Posterior vena cava (tissue), 2 donors: ENCODE results near the gene EFNB1. TPM values are rescaled to one million over a fixed set of nuclear protein-coding genes. Genes with fewer than 3 reads are reported as not detected.

Experiments
- DNase-seq: peaks from one replicate; pipeline ENCODE4 v3.0.0-alpha.2; 2020; ENCODE audit warnings: low spot score
- intact Hi-C, 2 donors: fragments of 100-400 bp; cut with DNase I; formaldehyde crosslinking; loops; one replicate each; pipeline versions ENCODE4 v1.14.1 to v1.14.2; 2022 to 2023
- total RNA-seq, 2 donors: library from RNA; stranded (reverse); fragmentation: NEBNext Ultra II Directional; extraction: Animal tissue kit (Norgen Biotek cat#: 25700); gene quantifications; one replicate each; pipeline ENCODE4 v1.2.1, GENCODE V29; 2021
- donor health status: DM: yes; HTN: yes; CAD: no.
- donor health status: DM: yes; HTN: yes; CAD: no.

Gene EFNB1
- total RNA-seq, 2 donors from 2014 or later = 18.9 to 26.4 TPM

- intact Hi-C loops = loop anchor here in 1 of 2 donors (5.0 kb wide), 1 partner anchor 83 kb away; no protein-coding TSS in a partner anchor
- peak; percentile 51 for DNase-seq
These were observed 10.9 kb downstream of the EFNB1 start for GRCh38 chrX:68839771-68840170.

DNA sequence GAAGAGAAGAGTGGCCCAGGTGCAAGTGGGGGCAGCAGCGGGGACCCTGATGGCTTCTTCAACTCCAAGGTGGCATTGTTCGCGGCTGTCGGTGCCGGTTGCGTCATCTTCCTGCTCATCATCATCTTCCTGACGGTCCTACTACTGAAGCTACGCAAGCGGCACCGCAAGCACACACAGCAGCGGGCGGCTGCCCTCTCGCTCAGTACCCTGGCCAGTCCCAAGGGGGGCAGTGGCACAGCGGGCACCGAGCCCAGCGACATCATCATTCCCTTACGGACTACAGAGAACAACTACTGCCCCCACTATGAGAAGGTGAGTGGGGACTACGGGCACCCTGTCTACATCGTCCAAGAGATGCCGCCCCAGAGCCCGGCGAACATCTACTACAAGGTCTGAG lies 11.4 kb downstream of the EFNB1 start:
- DNase-seq = peak; percentile 71
- intact Hi-C loops = loop anchor here in 1 of 2 donors (5.0 kb wide), 1 partner anchor 82 kb away; no protein-coding TSS in a partner anchor

GRCh38 chrX:68841251-68842049 lies 12.6 kb downstream of the EFNB1 start:
- DNase-seq = peak; percentile 78
- intact Hi-C loops = loop anchor here in 1 of 2 donors (5.0 kb wide), 1 partner anchor 81 kb away; no protein-coding TSS in a partner anchor

GRCh38 chrX:68842351-68842750 lies 13.5 kb downstream of the EFNB1 start:
- DNase-seq = no peak
- intact Hi-C loops = loop anchor here in 1 of 2 donors (5.0 kb wide), 1 partner anchor 80 kb away; no protein-coding TSS in a partner anchor

DNA sequence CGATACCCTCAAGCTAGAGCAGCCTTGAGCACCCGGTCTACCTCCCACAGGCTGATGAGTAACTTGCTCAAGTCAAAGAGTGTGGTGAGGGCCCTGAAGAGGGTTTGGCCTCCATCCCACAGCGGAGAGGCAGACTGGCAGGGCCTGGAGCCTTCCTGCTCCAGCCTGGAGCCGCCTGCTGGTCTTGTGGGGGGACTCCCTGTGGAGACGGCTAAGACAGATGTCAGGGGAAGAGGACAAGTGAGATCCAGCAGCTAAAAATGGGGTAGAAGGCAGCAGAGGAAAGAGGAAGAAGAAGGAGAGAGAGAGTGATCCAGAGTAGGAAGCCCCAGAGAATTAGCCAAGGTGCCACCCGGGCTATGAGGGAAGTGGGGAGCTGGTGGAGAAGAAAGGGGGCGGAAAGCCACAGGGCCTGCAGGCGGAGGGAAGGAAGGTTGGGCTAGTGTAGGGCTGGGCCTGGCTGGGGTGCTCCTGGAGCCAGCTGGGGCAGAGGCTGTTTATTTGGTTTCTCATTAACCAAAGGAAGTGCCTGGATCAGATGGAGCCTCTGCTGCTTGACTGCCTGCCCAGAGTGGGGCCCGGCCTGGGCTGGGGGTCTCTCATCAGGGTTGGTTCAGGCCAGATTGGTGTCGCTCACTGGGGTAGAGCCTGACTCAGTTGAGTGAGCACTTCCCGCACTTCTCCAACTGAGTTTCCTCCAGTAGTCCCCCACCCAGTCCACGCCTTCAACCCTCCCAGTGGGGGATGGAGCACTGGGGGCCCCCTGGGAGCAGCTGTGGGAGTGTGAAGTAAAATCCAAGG lies 14.2 kb downstream of the EFNB1 start:
- no peak for DNase-seq
- intact Hi-C loops = loop anchor here in 1 of 2 donors (5.0 kb wide), 1 partner anchor 79 kb away; no protein-coding TSS in a partner anchor

DNA sequence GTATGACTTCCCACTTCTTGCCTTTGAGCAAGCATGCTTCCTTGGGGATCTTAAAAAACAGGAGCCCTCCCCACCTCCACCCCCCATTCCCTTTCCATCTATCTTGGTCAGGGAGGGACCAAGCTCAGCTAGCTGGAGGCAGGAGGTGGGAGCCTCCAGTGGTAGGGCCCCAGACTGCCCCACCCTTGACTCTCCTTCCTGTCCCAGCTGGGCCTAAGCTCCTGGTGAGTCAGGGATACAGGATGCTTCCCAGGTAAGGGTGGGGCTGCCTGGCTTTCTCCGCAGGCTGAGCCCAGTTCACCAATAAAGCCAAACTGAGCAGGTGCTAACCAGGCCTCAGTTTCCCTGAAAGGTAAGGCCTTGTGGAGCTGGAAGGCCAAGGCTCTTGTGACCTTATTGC lies 15.2 kb downstream of the EFNB1 start:
- no peak for DNase-seq
- intact Hi-C loops = loop anchor here in 1 of 2 donors (5.0 kb wide), 1 partner anchor 78 kb away; no protein-coding TSS in a partner anchor

DNA sequence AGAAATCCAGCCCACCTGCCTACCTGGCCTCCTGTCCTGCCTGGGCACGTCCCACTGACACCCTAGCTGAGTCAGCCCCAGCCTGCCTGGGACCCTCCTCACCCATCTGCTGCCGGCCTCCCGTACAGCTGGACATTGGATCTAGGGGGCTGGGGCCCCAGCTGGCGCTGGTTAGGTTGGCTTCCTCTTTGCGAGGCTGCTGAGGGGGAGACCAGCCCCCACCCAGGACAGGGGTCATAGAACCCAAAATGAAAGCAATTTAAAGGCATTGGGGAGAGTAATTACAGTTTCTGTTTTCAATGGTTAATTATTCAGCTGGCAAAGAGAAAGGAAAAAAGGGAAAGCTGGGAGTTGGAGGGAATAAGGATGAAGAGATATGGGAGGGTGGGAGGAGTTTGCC lies 15.8 kb downstream of the EFNB1 start:
- DNase-seq = no peak
- intact Hi-C loops = loop anchor here in 1 of 2 donors (5.0 kb wide), 1 partner anchor 78 kb away; no protein-coding TSS in a partner anchor

DNA sequence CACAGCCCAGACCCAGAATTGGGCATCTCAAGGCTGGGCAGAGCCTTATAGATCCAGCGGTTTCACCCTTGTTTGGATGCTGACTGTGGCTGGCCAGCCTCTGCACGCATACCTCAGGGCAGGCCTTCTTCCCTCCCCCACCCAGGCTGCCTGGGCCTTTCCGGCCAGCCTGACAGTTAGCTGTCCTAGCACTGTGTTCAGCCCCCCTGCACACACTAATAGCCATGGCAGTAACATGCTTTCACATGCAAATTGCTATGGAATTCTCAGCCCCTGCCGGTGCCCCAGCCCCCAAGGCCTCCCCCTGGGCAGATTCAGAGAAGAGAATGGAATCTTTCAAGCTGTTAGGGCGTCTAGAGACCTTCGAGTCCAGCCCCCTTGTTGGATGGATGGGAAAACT lies 17.7 kb downstream of the EFNB1 start:
- intact Hi-C loops = no loop called here

GRCh38 chrX:68847172-68847571 lies 18.4 kb downstream of the EFNB1 start:
- no peak for DNase-seq
- intact Hi-C loops = no loop called here

More for the DNA sequence above, 17.7 kb downstream of the EFNB1 start:
- no peak for DNase-seq

DNA sequence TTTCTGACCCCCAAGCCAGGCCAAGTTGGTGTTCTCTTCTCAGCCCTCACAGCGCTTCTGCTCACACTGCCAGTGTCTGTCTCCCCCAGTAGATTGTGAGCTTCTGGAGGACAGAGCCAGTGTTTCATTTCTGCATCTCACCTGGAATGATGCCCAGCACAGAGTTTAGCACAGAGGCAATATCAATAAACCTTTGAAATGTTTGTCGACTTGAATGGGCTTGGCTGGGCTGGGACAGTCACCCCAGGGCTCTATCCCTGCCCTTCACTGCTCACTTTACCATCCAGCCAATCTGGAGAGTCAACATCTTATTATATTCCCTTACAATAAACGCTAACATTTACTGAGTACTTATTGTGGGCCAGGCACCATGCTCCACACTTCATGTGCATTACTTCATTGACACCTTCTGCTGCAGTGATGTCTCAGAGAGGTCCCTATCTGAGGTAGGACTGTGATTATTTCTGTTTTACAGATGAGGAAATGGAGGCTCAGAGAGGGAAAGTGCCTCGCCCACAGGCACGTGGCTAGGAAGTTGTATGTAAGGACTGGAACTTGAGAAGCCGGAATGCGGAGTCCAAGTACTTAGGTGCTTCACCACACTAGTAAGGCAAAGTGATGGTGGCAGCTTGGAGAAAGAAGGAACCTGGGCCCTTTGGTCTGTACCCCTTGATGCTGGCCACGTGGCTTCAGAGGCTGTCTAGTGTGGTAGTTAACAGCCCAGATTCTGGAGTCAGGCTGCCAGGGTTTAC lies 19.5 kb downstream of the EFNB1 start:
- DNase-seq = no peak
- intact Hi-C loops = no loop called here

DNA sequence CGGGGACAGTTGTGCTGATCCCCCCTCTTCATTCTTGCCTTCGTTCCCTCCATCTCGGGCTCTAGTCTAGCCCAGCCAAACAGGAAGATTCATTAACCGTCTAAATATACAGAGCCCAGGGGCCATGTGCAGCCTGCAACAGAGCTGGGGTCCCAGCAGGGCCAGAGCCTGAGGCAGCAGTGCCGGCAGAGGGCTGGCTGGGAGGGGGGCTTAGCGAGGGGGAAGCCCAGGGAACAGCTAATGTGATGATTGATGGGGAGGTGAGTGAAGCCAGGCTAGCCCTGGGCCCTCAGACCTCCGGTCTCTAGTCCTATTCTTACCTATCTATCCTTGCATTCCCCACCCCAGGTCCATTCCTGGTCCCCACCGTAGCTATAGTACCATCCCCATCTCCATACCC lies 22.3 kb downstream of the EFNB1 start:
- DNase-seq = no peak
- intact Hi-C loops = no loop called here

- intact Hi-C loops = no loop called here
- no peak for DNase-seq
These were observed 23.2 kb downstream of the EFNB1 start for GRCh38 chrX:68852046-68852445.

DNA sequence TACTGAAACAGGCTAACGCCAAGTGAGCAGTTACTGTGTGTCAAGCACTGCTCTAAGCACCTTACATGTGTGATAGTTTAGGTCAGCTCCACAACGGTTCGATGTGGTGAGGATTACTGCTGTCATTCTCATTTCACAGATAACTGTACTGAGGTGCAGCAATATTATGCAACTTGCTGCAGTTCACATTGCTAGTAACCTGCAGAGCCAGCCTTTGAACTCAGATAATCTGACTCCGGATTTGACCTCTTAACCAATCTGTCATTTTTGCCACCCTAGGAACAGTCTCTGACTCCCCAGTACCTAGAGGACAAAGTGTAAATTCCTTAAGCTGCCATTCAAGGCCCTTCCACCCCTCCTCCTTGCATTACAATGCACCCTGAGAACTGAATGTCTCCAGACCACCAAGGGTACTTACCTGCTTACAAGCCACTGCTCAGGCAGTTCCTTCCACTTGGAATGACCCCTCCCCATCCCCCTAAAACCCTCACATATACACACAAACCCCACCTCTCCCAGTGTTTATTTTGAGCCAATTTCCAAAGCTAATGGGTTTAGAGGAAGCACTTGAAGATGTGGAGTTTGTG lies 24.9 kb downstream of the EFNB1 start:
- no peak for DNase-seq
- intact Hi-C loops = no loop called here

DNA sequence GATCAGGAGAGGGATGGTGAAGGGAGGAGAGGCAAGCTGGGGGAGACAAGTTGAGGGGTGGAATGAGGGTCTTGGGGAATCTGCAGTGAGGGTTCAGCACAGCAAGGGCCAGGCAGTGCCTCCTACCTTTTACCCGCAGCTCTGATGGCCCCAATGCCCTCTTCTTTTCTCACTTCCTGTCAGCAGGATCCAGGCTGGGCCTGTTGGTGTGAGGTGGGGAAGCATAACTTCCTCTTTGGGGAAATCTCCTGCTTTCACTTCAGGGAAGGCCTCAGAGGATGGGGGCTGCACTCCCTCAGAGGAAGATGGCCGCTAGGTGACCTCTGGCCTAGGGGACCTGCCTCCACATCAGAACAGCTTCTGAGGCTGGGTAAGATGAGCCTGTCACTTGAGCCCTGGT lies 36.5 kb downstream of the EFNB1 start:
- peak; percentile 64 for DNase-seq
- intact Hi-C loops = no loop called here

DNA sequence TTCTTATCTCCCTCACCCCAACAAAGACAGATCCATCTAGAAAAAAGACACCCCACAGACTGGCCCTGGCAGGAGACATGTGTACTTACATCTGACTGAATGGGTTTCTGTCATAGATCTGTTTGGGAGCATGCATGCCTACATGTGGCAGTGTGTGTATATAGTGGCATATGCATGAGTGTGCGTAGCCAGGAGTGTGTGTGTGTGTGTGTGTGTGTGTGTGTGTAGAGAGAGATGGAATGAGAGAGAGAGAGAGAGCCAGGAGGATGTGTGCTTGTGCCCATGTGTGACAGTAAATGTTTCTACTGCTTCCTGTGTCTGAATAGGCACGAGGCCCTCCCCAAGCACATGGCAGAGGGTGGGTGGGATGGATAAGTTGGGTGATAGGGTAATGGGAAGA lies 37.1 kb downstream of the EFNB1 start:
- intact Hi-C loops = no loop called here
- DNase-seq = no peak

GRCh38 chrX:68867458-68868112 lies 38.8 kb downstream of the EFNB1 start:
- no peak for DNase-seq
- intact Hi-C loops = no loop called here

DNA sequence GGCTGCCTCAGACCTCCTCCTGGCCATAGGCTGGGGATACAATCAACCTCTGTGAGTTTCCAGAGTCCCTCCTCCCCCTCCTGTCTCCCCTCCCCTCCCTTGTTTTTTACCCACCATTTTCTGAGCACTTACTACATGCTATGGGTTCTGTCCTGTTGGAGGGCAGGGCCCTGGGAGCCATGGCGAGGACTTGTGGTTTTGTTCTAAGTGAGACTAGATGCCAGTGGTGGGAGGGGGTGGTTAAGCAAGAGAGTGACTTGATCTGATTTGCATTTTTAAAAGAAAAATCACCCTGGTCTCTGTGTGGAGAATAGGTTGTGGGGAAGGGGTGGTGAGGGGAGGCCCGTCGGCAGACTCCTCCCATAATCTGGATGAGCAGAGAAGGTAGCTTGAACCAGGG lies 39.5 kb downstream of the EFNB1 start:
- no peak for DNase-seq
- intact Hi-C loops = no loop called here
